Measurements from ENCODE around the gene CA10.

Gene CA10

GRCh38 chr17:52158450-52159042 lies at the start of gene CA10:
CA10 (minus strand) TSS chr17:52158714.
- no peak for DNase-seq

GRCh38 chr17:52207796-52208195 lies 49.3 kb upstream of the CA10 start:
- no peak for DNase-seq

GRCh38 chr17:52202520-52203080 lies 44.1 kb upstream of the CA10 start:
- no peak for DNase-seq

GRCh38 chr17:52201767-52202519 lies 43.4 kb upstream of the CA10 start:
- no peak for DNase-seq

- DNase-seq = no peak
Measured at GRCh38 chr17:52191491-52191890, 33.0 kb upstream of the CA10 start.

- DNase-seq = no peak
Measured at GRCh38 chr17:52181782-52182181, 23.3 kb upstream of the CA10 start.

GRCh38 chr17:52178012-52178411 lies 19.5 kb upstream of the CA10 start:
- DNase-seq = no peak

- no peak for DNase-seq
Measured at GRCh38 chr17:52170963-52171572, 12.6 kb upstream of the CA10 start.

GRCh38 chr17:52160136-52160567 lies 1.6 kb upstream of the CA10 start:
- no peak for DNase-seq

GRCh38 chr17:52159246-52160135 lies 977 bp upstream of the CA10 start:
- no peak for DNase-seq

- no peak for DNase-seq
Measured at GRCh38 chr17:52157603-52158449, 688 bp downstream of the CA10 start.

- DNase-seq = no peak
Measured at GRCh38 chr17:52156576-52157570, 1.6 kb downstream of the CA10 start.

- no peak for DNase-seq
Measured at GRCh38 chr17:52155301-52155700, 3.2 kb downstream of the CA10 start.

- no peak for DNase-seq
Measured at GRCh38 chr17:52154466-52154865, 4.0 kb downstream of the CA10 start.

GRCh38 chr17:52150935-52151334 lies 7.6 kb downstream of the CA10 start:
- DNase-seq = no peak

GRCh38 chr17:52149626-52150025 lies 8.9 kb downstream of the CA10 start:
- DNase-seq = no peak

GRCh38 chr17:52148969-52149351 lies 9.6 kb downstream of the CA10 start:
- no peak for DNase-seq

GRCh38 chr17:52148288-52148968 lies 10.1 kb downstream of the CA10 start:
- DNase-seq = no peak

GRCh38 chr17:52147872-52148271 lies 10.6 kb downstream of the CA10 start:
- DNase-seq = no peak

- DNase-seq = no peak
Measured at GRCh38 chr17:52147431-52147830, 11.1 kb downstream of the CA10 start.

Data from activated T-cell treated with anti-CD3 and anti-CD28 coated beads, Interleukin-2, amount 50 U/mL, for 1 hour (primary cell).